ENCODE measurements around the gene ABCA5. TPM values are rescaled to one million over a fixed set of nuclear protein-coding genes. Genes with fewer than 3 reads are reported as not detected.

Gene ABCA5, protein sequence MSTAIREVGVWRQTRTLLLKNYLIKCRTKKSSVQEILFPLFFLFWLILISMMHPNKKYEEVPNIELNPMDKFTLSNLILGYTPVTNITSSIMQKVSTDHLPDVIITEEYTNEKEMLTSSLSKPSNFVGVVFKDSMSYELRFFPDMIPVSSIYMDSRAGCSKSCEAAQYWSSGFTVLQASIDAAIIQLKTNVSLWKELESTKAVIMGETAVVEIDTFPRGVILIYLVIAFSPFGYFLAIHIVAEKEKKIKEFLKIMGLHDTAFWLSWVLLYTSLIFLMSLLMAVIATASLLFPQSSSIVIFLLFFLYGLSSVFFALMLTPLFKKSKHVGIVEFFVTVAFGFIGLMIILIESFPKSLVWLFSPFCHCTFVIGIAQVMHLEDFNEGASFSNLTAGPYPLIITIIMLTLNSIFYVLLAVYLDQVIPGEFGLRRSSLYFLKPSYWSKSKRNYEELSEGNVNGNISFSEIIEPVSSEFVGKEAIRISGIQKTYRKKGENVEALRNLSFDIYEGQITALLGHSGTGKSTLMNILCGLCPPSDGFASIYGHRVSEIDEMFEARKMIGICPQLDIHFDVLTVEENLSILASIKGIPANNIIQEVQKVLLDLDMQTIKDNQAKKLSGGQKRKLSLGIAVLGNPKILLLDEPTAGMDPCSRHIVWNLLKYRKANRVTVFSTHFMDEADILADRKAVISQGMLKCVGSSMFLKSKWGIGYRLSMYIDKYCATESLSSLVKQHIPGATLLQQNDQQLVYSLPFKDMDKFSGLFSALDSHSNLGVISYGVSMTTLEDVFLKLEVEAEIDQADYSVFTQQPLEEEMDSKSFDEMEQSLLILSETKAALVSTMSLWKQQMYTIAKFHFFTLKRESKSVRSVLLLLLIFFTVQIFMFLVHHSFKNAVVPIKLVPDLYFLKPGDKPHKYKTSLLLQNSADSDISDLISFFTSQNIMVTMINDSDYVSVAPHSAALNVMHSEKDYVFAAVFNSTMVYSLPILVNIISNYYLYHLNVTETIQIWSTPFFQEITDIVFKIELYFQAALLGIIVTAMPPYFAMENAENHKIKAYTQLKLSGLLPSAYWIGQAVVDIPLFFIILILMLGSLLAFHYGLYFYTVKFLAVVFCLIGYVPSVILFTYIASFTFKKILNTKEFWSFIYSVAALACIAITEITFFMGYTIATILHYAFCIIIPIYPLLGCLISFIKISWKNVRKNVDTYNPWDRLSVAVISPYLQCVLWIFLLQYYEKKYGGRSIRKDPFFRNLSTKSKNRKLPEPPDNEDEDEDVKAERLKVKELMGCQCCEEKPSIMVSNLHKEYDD (N-terminal part only)
- total RNA-seq (2014; rRNA removed; shearing (Covaris generic)): 4.6 and 7.3 TPM in 2 replicates

- DNase-seq (ENCODE audit: low read depth): peak; percentile 89
Observed at GRCh38 chr17:69327060-69327831, at the start of gene ABCA5. ABCA5 (minus strand) TSS chr17:69327133; CDS start chr17:69314415, 12,718 bp downstream.

- no peak for DNase-seq (ENCODE audit: low read depth)
Observed at GRCh38 chr17:69375229-69375628, 48.3 kb upstream of the ABCA5 start.

DNA sequence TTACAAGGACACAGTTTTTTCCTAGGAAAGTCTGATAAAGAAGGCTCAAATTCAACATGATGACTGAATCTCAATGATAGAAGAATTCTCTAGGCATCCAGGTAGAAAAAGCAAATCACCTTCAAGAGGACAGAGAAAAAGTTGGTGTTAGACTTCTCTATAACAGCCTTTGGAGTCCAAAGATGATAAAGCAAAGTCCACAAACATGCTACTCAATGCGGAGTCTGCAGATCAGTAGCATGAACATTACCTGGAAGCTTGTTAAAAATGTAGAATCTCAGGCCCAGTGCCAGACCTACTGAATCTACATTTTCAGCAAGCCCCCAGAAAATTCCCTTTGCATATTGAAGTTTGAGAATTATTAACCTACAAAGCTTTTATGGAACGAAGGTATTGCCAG is 46.1 kb upstream of the ABCA5 start:
- DNase-seq (ENCODE audit: low read depth): no peak

DNA sequence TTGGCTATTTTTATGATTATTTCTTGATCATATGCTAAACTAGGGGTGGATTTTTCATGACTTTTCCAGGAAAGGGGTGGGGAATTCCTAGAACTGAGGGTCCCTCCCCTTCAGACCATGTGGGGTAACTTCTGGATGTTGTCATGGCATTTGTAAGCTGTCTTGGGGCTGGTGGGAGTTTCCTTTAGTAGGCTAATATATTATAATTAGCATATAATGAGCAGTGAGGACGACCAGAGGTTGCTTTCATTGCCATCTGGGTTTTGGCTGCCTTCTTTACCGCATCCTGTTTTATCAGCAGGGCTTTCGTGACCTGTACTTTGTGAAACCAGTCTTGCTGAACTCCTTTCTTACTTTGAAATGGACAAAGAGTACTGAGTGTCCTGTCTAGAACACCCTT is 40.4 kb upstream of the ABCA5 start:
- no peak for DNase-seq (ENCODE audit: low read depth)

DNA sequence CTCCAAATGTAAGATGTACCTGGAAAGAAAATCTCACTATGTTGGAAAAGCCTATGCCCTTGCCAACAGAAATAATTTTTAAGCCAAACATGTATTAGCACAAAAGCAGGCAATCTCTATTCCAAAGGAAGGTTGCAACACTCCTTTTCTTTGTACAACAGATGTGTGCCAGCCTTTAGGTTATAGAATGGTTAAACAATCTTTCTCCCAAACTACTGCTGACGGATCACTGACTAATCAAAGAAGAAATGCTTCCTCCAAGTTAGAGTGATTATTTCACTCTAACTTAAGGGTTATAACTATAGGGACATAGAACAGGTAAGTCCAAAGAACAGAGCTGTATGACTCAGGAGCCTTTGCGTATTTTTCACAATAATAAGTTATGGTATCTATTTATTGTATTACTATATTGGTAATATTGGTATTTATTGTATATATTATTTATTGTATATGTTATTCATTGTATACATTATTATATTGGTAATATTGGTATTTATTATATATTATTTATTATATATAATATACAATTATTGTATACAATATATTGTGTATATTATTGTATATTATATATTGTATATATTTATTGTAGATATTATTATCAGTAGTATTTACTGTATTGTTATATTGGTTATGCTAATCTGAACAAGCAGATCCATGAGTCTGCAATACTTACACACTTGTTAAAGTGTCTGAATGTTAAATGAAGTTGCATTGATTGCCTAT is 36.7 kb upstream of the ABCA5 start:
- no peak for DNase-seq (ENCODE audit: low read depth)

DNA sequence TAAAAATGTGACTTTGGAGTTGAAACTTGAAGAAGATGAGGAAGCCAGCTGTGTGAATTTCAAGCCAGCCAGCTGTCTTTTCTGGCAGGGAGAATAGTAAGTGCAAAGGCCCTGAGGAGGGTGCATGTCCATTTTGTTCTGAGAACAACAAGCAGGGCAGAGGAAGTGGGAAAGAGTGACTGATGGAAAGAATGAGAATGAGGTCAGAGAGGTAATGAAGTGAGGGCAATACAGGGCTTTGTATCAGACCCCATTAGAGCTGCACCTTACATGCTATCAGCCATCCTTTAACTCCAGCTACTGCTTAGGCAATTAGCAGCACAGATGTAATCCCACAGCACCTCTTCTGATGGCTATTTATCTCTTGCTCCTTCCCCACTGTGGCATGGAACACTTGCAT is 34.2 kb upstream of the ABCA5 start:
- DNase-seq (ENCODE audit: low read depth): no peak

- no peak for DNase-seq (ENCODE audit: low read depth)
Observed at GRCh38 chr17:69358688-69359596, 32.0 kb upstream of the ABCA5 start.

GRCh38 chr17:69357701-69358100 is 30.8 kb upstream of the ABCA5 start:
- no peak for DNase-seq (ENCODE audit: low read depth)

- DNase-seq (ENCODE audit: low read depth): no peak
Observed at GRCh38 chr17:69356625-69357024, 29.7 kb upstream of the ABCA5 start.

DNA sequence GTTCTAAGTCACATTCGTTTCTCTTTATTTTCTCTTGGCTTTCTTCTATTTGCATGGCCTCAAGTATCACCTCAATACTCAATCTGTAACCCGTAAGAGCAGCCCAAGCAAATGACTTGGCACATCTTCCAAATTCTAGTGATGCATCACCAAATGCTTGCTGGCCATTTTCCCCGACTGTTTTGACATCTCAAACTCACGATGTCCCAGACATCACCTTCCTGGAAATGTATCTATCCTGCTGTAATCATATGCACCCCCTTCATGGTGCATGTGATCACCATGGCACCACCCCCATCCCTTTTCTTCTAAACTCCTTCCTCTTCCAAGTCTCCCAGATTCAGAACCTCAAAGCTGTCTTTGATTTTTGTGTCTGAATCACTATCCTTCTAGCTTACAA is 24.0 kb upstream of the ABCA5 start:
- no peak for DNase-seq (ENCODE audit: low read depth)

GRCh38 chr17:69348429-69348828 is 21.5 kb upstream of the ABCA5 start:
- DNase-seq (ENCODE audit: low read depth): no peak

DNA sequence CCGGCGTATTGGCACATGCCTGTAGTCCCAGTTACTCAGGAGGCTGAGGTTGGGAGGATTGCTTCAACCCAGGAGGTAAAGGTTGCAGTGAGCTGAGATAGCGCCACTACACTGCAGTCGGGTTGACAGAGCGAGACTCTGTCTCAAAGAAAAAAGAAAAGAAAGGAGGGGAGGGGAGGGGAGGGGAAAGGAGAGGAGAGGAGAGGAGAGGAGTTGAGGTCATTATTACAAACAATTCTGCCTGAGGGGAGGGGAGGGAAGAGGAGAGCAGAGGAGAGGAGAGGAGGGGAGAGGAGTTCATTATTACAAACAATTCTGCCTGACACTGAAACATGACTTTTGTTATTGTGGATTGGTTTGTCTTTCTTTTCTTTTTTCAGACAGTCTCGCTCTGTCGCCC is 19.8 kb upstream of the ABCA5 start:
- no peak for DNase-seq (ENCODE audit: low read depth)

- DNase-seq (ENCODE audit: low read depth): no peak
Observed at GRCh38 chr17:69344939-69345338, 18.0 kb upstream of the ABCA5 start.

- DNase-seq (ENCODE audit: low read depth): no peak
Observed at GRCh38 chr17:69342896-69343644, 16.1 kb upstream of the ABCA5 start.

DNA sequence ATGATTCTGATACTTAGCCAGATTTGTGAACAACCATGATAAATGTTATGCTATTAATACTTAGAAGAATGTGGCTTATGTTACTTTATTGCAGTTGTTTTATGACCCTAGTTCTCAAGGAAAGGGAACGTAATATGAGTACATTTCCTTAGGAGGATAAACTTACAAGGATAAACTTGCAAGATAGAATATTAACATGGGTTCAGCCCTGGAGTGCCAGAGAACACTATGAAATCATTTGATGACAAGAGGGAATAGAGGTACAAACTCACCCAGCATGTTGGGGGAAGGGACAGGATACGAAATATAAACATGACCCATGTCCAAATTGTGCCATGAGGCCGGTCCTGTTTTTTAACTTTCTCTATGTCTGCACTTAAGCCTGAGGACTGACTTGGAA is 13.0 kb upstream of the ABCA5 start:
- DNase-seq (ENCODE audit: low read depth): no peak

GRCh38 chr17:69336996-69337395 is 10.1 kb upstream of the ABCA5 start:
- no peak for DNase-seq (ENCODE audit: low read depth)

GRCh38 chr17:69336580-69336979 is 9.6 kb upstream of the ABCA5 start:
- no peak for DNase-seq (ENCODE audit: low read depth)

DNA sequence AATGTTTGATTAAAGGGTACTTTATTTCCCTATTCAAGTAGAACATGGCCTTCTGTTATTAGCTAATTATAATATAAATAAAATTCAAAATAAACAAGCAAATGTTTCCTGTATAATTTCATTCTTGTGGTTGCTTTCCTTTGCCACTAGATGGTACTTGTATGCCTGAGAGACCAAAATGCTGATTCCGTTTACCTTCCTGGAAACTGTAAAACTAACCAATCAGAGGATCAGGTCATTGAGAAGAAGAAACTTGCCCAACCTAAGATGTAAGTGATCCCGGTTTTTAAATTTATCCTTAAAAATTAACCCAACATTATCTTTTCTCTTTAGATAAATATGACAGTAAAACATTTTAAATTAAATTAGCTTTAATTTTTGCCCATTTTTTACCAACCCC is 8.1 kb upstream of the ABCA5 start:
- DNase-seq (ENCODE audit: low read depth): peak; percentile 33

- DNase-seq (ENCODE audit: low read depth): no peak
Observed at GRCh38 chr17:69333561-69333960, 6.6 kb upstream of the ABCA5 start.

Data from RPMI7951 (cell line).